DND-41 (cell line): ENCODE data around the gene FAM229A.

Experiments
- ATAC-seq: fragments of 200-7000 bp; cut with Tn5 transposase; 3 replicates; pipeline ENCODE4 v1.9.1; 2021; ENCODE audit warnings: low read depth; ENCODE audit not compliant: insufficient read depth
- DNase-seq: peaks from one replicate; pipeline ENCODE4 v3.0.0-alpha.2; 2020
- H2AFZ ChIP-seq: 2 replicates; pipeline ENCODE4 v1.6.0; 2012; ENCODE audit warnings: low read depth, low read length
- H3K27ac ChIP-seq: 2 replicates; pipeline ENCODE4 v1.5.1; 2012; ENCODE audit warnings: low read length, inconsistent platforms
- H3K27me3 ChIP-seq: fragments of 200-600 bp; sonication (generic); 2 replicates; pipeline ENCODE4 v1.6.0; 2012; ENCODE audit warnings: low read length, mild to moderate bottlenecking, inconsistent platforms; ENCODE audit not compliant: insufficient read depth, poor library complexity
- H3K36me3 ChIP-seq: 2 replicates; pipeline ENCODE4 v1.5.1; 2012; ENCODE audit warnings: low read length, inconsistent platforms; ENCODE audit not compliant: insufficient read depth
- H3K4me1 ChIP-seq: 2 replicates; pipeline ENCODE4 v1.5.1; 2012; ENCODE audit warnings: mild to moderate bottlenecking, low read length; ENCODE audit not compliant: insufficient read depth
- H3K4me2 ChIP-seq: 2 replicates; pipeline ENCODE4 v1.6.0; 2012; ENCODE audit warnings: mild to moderate bottlenecking, moderate library complexity, low read length, inconsistent platforms; ENCODE audit not compliant: insufficient read depth
- H3K4me3 ChIP-seq, 2 experiments: fragments of 200-600 bp in 1 of 2; shearing (Covaris generic) in 1 of 2; 2 replicates each; pipeline ENCODE4 v1.5.1; 2012 to 2016; ENCODE audit warnings: inconsistent platforms in 2 of 2, low read length in 2 of 2, mild to moderate bottlenecking in 2 of 2, low read depth in 1 of 2, moderate library complexity in 1 of 2
- H3K79me2 ChIP-seq: 2 replicates; pipeline ENCODE4 v1.6.0; 2012; ENCODE audit warnings: low read length, inconsistent platforms; ENCODE audit not compliant: insufficient read depth
- H3K9ac ChIP-seq: 2 replicates; pipeline ENCODE4 v1.6.0; 2012; ENCODE audit warnings: low read depth, mild to moderate bottlenecking, inconsistent platforms, low read length, moderate library complexity
- H3K9me3 ChIP-seq: 2 replicates; pipeline ENCODE4 v1.5.1; 2012; ENCODE audit warnings: low read length, moderate library complexity, mild to moderate bottlenecking, inconsistent platforms; ENCODE audit not compliant: insufficient read depth, severe bottlenecking
- H4K20me1 ChIP-seq: 2 replicates; pipeline ENCODE4 v1.6.0; 2012; ENCODE audit warnings: low read length; ENCODE audit not compliant: insufficient read depth
- EZH2 ChIP-seq: IDR thresholded peaks from 3 replicates; pipeline ENCODE4 v1.6.1; 2012; ENCODE audit warnings: borderline replicate concordance, low read depth, mild to moderate bottlenecking, moderate library complexity, low read length, inconsistent platforms; ENCODE audit not compliant: severe bottlenecking
- TF ChIP-seq, protein P1 (sequence below): IDR thresholded peaks from 2 replicates; pipeline ENCODE4 v1.5.1; 2012; ENCODE audit warnings: borderline replicate concordance, low read length, moderate library complexity, mild to moderate bottlenecking; ENCODE audit not compliant: poor library complexity, severe bottlenecking; ENCODE audit errors: extremely low read depth

The FAM229A gene

GRCh38 chr1:32352239-32352745 is 10.0 kb downstream of the FAM229A start:
- Histone ChIP-seq H3K27ac (no peak overlapping the region), H3K9ac (peak overlapping the region; percentile 91), H3K27me3 (no peaks in the 10 kb centered on the region), H3K4me2 (peak overlapping the region; percentile 95), H3K79me2 (peaks cover 4% of the 10 kb centered on the region), H3K9me3 (no peaks in the 10 kb centered on the region), H2AFZ (0 out of 2 replicates have a peak overlapping the region, but pooled peaks have one; percentile 81), H3K4me3 (peak overlapping the region in 1 of 2 experiments; percentile 63; a peak in 2 of 4 replicates), H3K36me3 (no peaks in the 10 kb centered on the region), H4K20me1 (no peaks in the 10 kb centered on the region), H3K4me1 (peaks cover 20% of the 10 kb centered on the region)
- TF ChIP-seq, protein P1, sequence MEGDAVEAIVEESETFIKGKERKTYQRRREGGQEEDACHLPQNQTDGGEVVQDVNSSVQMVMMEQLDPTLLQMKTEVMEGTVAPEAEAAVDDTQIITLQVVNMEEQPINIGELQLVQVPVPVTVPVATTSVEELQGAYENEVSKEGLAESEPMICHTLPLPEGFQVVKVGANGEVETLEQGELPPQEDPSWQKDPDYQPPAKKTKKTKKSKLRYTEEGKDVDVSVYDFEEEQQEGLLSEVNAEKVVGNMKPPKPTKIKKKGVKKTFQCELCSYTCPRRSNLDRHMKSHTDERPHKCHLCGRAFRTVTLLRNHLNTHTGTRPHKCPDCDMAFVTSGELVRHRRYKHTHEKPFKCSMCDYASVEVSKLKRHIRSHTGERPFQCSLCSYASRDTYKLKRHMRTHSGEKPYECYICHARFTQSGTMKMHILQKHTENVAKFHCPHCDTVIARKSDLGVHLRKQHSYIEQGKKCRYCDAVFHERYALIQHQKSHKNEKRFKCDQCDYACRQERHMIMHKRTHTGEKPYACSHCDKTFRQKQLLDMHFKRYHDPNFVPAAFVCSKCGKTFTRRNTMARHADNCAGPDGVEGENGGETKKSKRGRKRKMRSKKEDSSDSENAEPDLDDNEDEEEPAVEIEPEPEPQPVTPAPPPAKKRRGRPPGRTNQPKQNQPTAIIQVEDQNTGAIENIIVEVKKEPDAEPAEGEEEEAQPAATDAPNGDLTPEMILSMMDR = no peak
- TF ChIP-seq EZH2 = no peak
- ATAC-seq (no peak), DNase-seq (no peak)

DNA sequence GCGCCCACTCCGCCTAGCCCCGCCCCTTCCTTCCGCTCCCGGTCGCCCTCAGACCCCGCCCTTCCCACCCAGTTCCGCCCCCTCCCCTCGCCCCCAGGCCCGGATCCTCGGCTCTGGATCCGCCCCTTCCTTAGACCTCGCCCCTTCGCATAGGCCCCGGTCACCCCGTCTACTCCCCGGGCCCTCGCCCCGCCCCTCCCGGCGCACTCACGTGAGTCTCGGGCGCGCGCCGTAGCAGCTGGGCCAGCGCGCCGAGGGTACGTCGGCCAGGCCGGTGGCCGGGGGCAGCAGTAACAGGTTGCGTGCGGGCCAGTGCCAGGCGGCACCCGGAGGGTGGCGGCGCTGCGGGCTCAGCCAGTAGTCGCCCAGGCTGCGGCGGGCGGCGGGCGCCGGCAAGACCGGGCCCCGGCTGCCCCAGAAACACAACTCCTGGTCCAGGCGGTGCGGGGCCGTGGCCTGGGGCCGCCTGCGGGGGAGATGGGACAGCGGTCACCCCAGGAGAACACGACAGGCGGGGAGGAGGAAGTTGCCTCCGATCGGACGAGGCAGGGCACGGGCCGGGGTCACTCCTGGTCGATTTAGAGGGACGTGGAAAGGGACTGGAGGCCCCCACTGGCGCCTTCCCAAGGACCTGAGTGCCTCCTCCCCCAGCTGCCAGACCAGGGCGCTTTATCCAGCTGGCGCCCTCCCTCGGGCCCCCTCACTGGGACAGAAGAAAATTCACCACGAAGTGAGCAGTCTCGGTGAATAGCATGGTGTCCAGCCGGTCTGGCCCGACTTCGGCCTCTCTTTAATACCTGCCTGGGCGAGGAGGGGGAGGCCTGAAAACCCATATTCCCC is 10.7 kb downstream of the FAM229A start:
- no peaks in the 10 kb centered on the region for H3K9me3 ChIP-seq
- ATAC-seq (peak; percentile 94), DNase-seq (peak; percentile 95)
- H3K36me3 ChIP-seq = no peaks in the 10 kb centered on the region
- peak overlapping the region; percentile 91 for H3K9ac ChIP-seq
- H2AFZ ChIP-seq = peak overlapping the region; percentile 81
- peak overlapping the region; percentile 95 for H3K4me2 ChIP-seq
- peaks cover 20% of the 10 kb centered on the region for H3K4me1 ChIP-seq
- H4K20me1 ChIP-seq = no peaks in the 10 kb centered on the region
- H3K4me3 ChIP-seq = peak overlapping the region; percentile 29 to 63; a peak in 3 of 4 replicates
- peaks cover 4% of the 10 kb centered on the region for H3K79me2 ChIP-seq
- H3K27ac ChIP-seq = peak overlapping the region; percentile 90
- TF ChIP-seq EZH2 = no peak
- TF ChIP-seq, protein P1 = no peak
- H3K27me3 ChIP-seq = no peaks in the 10 kb centered on the region

DNA sequence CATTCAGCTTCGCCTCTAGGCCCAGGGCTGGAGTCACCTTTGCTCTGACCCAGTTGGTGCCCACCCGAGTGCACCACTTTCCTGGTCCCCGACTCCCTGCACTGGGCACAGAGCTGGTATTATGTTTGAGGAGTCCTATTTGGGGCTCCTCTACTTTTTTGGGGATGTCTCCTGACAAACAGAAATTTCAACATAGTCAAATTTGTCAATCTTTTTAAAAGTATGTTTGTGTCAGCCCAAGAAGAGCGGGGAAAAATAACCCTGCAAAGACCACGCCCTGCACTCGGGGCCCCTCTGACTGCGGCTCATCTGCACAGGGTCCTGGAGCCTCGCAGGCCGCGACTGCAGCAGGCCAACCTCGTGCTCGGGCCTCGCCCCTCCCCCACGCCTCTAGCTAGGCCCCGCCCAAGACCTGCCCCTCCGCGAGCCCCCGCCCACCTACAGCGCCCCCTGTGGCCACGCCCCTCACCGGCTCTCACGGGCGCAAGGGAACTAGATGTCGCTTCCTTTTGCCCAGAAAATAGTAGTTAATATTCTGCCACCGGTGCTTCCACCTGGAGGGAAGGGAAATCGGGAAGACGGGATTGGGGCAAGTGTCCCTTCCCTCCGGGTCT is 11.4 kb downstream of the FAM229A start:
- peak overlapping the region; percentile 80 for H2AFZ ChIP-seq
- peaks cover 20% of the 10 kb centered on the region for H3K4me1 ChIP-seq
- peaks cover 4% of the 10 kb centered on the region for H3K79me2 ChIP-seq
- H3K27ac ChIP-seq = peak overlapping the region; percentile 90
- peak overlapping the region; percentile 95 for H3K4me2 ChIP-seq
- no peak for DNase-seq
- H4K20me1 ChIP-seq = no peaks in the 10 kb centered on the region
- TF ChIP-seq EZH2 = no peak
- TF ChIP-seq, protein P1 = peak; percentile 67
- no peaks in the 10 kb centered on the region for H3K27me3 ChIP-seq
- ATAC-seq = peak; percentile 72
- peak overlapping the region; percentile 91 for H3K9ac ChIP-seq
- H3K9me3 ChIP-seq = no peaks in the 10 kb centered on the region
- H3K36me3 ChIP-seq = no peaks in the 10 kb centered on the region
- H3K4me3 ChIP-seq = peak overlapping the region; percentile 29 to 63; a peak in 3 of 4 replicates
